ENCODE data around the gene TMEM255B.

TMEM255B gene

GRCh38 chr13:113808058-113808834 lies 49.2 kb downstream of the TMEM255B start:
- no peaks in the 10 kb centered on the region for H3F3A ChIP-seq (ENCODE audit: insufficient read depth, low read length)
- H4K20me1 ChIP-seq (ENCODE audit: insufficient read depth, low read length) = no peaks in the 10 kb centered on the region
- H3K79me2 ChIP-seq (ENCODE audit: insufficient read depth, low read length) = no peaks in the 10 kb centered on the region
- TF ChIP-seq EZH2 (IDR thresholded peaks at IDR 0.05; ENCODE audit: borderline replicate concordance, low read length) (no peak), CTCF (IDR thresholded peaks at IDR 0.05; ENCODE audit: low read length) (no peak)
- H3K9ac ChIP-seq (ENCODE audit: low read length) = no peak overlapping the region
- H3K4me1 ChIP-seq (ENCODE audit: insufficient read depth, low read length, severe bottlenecking) = no peaks in the 10 kb centered on the region
- no peak overlapping the region for H3K4me3 ChIP-seq (ENCODE audit: low read depth, low read length, poor library complexity, severe bottlenecking)
- H3K4me2 ChIP-seq (ENCODE audit: low read length) = no peak overlapping the region
- no peaks in the 10 kb centered on the region for H3K36me3 ChIP-seq (ENCODE audit: insufficient read depth, low read length)
- peaks cover 14% of the 10 kb centered on the region for H3K9me3 ChIP-seq (ENCODE audit: low read length)
- no peaks in the 10 kb centered on the region for H3K9me2 ChIP-seq (ENCODE audit: low read depth, low read length)
- H2AFZ ChIP-seq (ENCODE audit: low read length) = no peak overlapping the region
- H3K27me3 ChIP-seq (ENCODE audit: insufficient read depth, low read length) = no peaks in the 10 kb centered on the region
- H3K27ac ChIP-seq (ENCODE audit: low read depth, low read length, poor library complexity, severe bottlenecking) = no peak overlapping the region

GRCh38 chr13:113809934-113810333 lies 50.9 kb downstream of the TMEM255B start:
- H3K27ac ChIP-seq (ENCODE audit: low read depth, low read length, poor library complexity, severe bottlenecking) = no peak overlapping the region
- H3K27me3 ChIP-seq (ENCODE audit: insufficient read depth, low read length) = no peaks in the 10 kb centered on the region
- H3F3A ChIP-seq (ENCODE audit: insufficient read depth, low read length) = no peaks in the 10 kb centered on the region
- no peak overlapping the region for H3K4me2 ChIP-seq (ENCODE audit: low read length)
- no peaks in the 10 kb centered on the region for H3K9me2 ChIP-seq (ENCODE audit: low read depth, low read length)
- H3K9me3 ChIP-seq (ENCODE audit: low read length) = peaks cover 14% of the 10 kb centered on the region
- no peaks in the 10 kb centered on the region for H3K4me1 ChIP-seq (ENCODE audit: insufficient read depth, low read length, severe bottlenecking)
- H3K9ac ChIP-seq (ENCODE audit: low read length) = no peak overlapping the region
- no peaks in the 10 kb centered on the region for H3K36me3 ChIP-seq (ENCODE audit: insufficient read depth, low read length)
- no peaks in the 10 kb centered on the region for H3K79me2 ChIP-seq (ENCODE audit: insufficient read depth, low read length)
- TF ChIP-seq EZH2 (IDR thresholded peaks at IDR 0.05; ENCODE audit: borderline replicate concordance, low read length) (no peak), CTCF (IDR thresholded peaks at IDR 0.05; ENCODE audit: low read length) (no peak)
- no peak overlapping the region for H3K4me3 ChIP-seq (ENCODE audit: low read depth, low read length, poor library complexity, severe bottlenecking)
- no peaks in the 10 kb centered on the region for H4K20me1 ChIP-seq (ENCODE audit: insufficient read depth, low read length)
- H2AFZ ChIP-seq (ENCODE audit: low read length) = no peak overlapping the region

- Histone ChIP-seq H3K9ac (ENCODE audit: low read length) (no peak overlapping the region), H2AFZ (ENCODE audit: low read length) (no peak overlapping the region), H3K9me3 (ENCODE audit: low read length) (peaks cover 14% of the 10 kb centered on the region), H3K27ac (ENCODE audit: low read depth, low read length, poor library complexity, severe bottlenecking) (no peak overlapping the region), H3K4me2 (ENCODE audit: low read length) (no peak overlapping the region), H3K79me2 (ENCODE audit: insufficient read depth, low read length) (no peaks in the 10 kb centered on the region), H3K36me3 (ENCODE audit: insufficient read depth, low read length) (peaks cover 1% of the 10 kb centered on the region; the same call in 1 of the 2 replicates), H3F3A (ENCODE audit: insufficient read depth, low read length) (no peaks in the 10 kb centered on the region), H3K4me3 (ENCODE audit: low read depth, low read length, poor library complexity, severe bottlenecking) (no peak overlapping the region), H3K27me3 (ENCODE audit: insufficient read depth, low read length) (no peaks in the 10 kb centered on the region), H3K9me2 (ENCODE audit: low read depth, low read length) (no peaks in the 10 kb centered on the region), H4K20me1 (ENCODE audit: insufficient read depth, low read length) (no peaks in the 10 kb centered on the region), H3K4me1 (ENCODE audit: insufficient read depth, low read length, severe bottlenecking) (no peaks in the 10 kb centered on the region)
- TF ChIP-seq CTCF (IDR thresholded peaks at IDR 0.05; ENCODE audit: low read length) (no peak), EZH2 (IDR thresholded peaks at IDR 0.05; ENCODE audit: borderline replicate concordance, low read length) (no peak)
These were observed 51.6 kb downstream of the TMEM255B start for GRCh38 chr13:113810640-113811039.

All from OCI-LY1 (cell line).